ENCODE measurements around the gene HDHD5. TPM values are rescaled to one million over a fixed set of nuclear protein-coding genes. Genes with fewer than 3 reads are reported as not detected.

HDHD5 gene
- polyA plus RNA-seq (2013, experiment 1 of 2; ENCODE audit: insufficient read length): 34.9 TPM
- polyA plus RNA-seq (2013, experiment 2 of 2; ENCODE audit: insufficient read length): 36.7 TPM

- DNase-seq: peak; percentile 88
Measured at GRCh38 chr22:17158568-17159503, at the start of gene HDHD5. Gene HDHD5, minus strand, starts transcription at chr22:17159277. Its CDS starts 26 bp downstream, at chr22:17159251.

GRCh38 chr22:17205432-17205831 lies 46.4 kb upstream of the HDHD5 start:
- DNase-seq: no peak

GRCh38 chr22:17201285-17201945 lies 42.3 kb upstream of the HDHD5 start:
- DNase-seq: peak; percentile 4

- DNase-seq: peak; percentile 85
Measured at GRCh38 chr22:17199003-17199731, 40.1 kb upstream of the HDHD5 start.

DNA sequence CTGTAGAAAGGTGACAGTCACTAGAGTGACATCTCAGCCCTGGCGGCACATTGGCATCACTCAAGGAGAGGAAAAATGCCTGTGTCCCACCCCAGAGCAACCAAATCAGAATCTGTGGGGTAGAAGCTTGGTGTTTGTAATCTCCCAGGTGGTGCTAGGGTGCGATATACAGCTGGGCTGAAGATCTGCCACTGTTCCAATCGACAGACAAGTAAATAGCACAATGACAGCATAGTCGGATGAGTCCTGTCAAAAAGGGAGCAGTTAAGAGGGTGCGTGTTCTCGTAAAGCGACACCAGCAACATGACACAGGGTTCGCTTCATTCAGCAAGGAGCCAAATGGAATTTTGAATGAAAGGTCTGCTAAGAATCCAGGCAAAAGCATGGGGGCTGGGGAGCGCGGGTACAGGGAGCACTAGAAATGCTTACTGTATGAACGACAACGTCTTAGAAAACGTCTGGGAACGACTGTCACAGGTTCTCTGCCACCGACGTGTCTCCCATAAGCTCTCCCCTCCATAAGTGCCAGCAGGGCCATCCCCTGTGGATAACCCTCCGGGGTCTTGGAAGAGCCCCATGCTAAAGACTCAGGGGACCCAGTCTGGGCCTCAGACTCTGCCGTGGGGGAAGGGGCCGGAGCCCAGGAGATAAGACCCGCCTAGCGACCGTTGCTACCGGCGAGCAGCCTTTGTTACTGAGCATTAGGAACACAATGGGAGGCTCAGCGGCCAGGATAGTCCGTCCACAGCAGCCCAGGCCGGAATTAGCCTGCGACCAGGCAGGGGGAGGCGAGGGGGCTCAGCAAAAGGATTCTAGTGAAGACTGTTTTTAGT lies 39.3 kb upstream of the HDHD5 start:
- DNase-seq: no peak

DNA sequence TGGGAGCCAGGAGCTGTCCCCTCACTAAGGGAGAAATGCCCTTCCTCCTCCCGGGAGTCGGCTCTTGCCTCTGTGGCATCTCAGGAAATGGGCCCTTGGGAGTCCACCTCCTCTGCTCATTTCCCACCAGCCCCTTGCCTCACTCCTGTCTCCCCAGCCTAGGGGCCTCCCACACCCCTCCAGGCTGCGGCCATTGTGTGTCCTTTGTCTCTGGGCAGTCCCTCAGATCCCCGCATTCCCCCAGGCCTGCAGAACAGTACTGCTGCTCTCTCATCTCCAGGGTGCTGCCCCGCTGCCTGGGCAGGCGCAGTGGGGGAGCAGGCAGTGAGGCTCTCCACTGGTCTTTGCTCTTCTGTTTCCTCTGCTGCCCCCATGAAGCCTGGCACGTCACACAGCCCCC lies 35.1 kb upstream of the HDHD5 start:
- no peak for DNase-seq

GRCh38 chr22:17192186-17192585 lies 33.1 kb upstream of the HDHD5 start:
- DNase-seq: no peak

DNA sequence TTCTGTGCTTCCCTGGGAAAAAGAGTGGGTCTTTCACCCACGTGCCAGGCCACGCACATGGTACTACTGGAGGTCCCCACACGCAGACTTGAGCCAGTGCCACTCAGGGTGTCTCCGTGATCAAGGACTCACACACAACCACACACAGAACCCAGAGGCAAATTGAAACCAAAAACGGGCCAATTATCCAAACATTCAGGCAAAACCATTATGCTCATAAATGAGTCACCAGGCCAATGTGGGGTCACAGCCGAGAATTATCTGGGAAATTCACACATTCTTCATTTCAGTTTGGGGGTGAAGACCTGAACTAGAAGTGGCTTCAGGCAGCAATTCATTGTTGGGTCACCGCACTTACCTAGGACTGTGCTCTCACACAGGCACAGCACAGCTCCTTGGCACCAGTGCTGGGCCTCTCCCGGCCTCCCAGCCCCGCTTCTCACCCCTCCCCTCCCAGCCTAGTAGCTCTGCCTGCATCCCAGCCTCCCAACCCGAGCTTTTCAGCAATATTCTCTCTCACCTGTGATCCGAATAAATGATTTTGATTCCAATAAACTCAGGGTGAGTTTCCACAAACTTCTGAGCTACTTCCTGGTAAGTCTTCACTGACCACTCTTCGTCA lies 32.2 kb upstream of the HDHD5 start:
- peak; percentile 35 for DNase-seq

DNA sequence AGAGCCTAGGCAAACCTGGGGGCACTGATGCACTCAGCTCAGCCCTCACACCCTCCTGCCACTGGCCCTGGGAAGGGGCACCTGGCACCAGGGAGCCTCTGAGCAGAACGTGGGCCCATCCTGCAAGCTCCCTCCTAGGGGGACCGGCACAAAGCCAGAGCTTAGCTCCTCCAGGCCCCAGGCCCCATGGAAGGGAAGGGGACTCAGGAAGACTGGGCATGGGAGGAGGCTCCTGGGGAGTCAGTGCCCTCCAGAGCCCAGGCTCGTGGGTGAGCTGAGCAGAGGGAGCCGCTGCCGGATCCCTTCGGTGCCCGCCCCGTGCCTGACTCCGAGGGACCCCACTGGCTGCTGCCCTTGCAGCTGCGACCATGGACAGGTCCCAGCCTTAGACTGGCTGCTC lies 31.6 kb upstream of the HDHD5 start:
- DNase-seq: no peak

DNA sequence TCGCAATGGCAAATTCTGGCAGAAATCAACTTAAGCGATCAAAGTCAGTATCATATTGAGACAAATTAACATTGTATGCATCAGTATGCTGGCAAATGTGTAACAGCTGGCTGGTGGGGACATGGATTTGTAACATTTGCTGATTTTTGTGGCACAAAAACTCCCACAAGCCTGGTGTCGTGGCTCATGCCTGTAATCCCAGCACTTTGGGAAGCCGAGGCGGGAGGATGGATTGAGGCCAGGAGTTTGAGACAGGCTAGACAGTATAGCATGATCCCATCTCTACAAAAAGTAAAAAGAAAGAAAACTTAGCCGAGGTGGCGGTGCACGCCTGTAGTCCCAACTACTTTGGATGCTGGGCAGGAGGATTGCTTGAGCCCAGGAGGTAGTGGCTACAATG lies 17.6 kb upstream of the HDHD5 start:
- DNase-seq: no peak

DNA sequence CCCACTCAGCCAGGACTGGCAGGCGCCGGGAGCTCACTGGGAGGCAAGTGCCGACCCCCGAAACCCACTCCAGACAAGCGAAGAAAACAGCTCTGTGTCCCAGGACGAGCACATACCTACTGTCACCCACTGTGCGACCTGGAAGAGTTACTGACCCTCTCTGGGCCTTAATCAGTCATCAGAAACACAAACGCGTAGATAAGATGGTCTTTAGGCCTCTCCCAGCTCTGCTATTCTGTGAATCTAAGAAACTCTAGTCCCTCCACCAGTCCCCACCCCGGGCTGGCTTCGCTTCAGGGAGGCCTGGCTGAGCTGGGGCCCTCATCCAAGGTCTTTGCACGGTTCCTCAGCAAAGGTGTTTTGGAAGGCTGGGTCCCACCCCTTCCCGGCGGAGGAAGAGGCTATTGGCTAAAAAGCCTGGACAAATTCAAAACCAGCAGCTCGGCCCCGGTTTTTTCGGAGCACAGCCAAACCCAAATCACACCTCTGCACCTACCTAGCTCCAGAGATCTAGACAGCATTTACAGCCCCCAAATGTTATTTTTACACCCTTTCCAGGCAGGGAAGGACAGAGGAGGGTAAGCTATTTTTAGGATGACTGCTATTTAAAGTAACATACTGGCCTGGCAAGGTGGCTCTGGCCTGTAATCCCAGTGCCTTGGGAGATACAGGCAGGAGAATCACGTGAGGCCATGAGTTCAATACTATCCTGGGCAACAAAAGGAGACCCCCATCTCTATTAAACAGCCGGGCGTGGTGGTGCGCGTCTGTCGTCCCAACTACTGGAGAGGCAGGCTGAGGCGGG lies 13.2 kb upstream of the HDHD5 start:
- DNase-seq: no peak

DNA sequence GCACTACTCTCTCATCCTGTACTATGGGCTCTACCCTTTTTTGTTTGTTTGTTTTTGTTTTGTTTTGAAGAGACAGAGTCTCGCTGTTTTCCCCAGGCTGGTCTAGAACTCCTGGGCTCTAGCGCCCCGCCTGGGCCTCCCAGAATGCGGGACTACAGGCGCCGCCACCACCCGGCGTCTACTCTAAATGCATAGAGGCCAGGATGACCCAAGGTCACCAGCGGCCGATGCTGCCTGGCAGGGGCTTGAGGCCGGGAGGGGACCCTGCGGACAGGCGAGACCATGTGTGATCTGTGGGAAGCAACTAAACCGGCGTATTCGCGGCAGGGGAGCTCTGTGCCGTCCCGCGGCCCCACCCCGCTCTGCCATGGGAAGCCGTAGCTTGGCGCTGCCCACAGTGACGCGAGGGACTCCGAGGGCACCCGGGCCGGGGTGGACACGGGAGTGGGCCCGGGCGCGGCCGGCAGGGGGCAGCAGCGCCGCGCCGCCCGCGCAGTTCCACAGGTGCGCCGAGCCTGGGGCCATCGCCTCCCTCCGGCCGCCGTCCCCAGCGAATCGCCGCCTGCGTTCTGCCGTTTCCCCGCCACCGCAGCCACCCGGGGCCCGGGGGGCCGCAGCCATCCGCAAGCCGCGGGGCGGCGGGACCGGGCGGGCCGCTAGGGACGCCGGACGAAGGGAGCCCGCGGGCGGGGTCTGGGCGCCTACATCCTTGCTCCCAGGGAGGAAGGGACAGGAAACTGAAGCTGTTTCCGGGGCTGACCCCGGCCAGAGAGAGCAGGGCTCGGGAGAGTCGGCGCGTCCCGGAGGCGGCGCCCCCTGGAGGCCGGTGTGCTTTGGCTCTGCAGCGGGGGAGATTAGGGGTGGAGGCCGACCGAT lies 12.3 kb upstream of the HDHD5 start:
- DNase-seq: peak; percentile 89

GRCh38 chr22:17167486-17167885 lies 8.4 kb upstream of the HDHD5 start:
- no peak for DNase-seq

GRCh38 chr22:17164392-17165024 lies 5.4 kb upstream of the HDHD5 start:
- DNase-seq: no peak

DNA sequence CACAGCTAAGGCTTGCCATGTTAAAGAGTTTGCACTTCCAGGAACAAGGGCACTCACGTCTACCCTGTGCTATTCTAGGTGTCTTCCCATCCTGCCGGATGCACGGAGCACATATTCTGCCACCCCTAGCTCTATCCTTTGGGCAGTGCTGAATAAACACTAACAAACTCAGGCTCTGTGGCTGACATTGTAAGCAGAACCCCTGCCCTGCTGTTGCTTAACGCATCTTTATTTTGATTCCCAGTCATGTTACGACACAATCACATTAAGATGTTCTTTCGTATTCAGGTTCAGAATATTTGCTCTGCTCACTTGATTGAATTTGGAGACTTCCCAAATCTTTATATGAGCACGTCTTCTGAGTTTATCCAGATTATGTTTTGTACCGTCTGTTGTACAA lies 3.7 kb upstream of the HDHD5 start:
- no peak for DNase-seq

DNA sequence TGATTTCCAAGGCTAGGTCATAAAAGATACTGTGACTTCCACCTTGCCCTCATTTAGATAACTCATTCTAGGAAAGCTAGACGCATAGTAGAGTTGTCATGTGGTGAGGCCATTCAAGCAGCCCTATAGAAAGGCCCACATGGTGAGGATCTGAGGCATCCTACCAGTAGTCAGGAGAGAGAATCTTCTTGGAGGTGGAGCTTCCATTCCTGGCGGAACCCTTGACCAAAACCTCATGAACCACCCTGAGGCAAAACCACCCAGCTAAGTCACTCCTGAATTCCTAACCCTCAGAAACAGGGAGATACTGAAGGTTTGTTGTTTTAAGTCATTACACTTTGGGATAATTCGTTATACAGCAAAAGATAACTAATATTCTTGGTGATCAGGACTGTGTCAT lies 2.9 kb upstream of the HDHD5 start:
- no peak for DNase-seq

DNA sequence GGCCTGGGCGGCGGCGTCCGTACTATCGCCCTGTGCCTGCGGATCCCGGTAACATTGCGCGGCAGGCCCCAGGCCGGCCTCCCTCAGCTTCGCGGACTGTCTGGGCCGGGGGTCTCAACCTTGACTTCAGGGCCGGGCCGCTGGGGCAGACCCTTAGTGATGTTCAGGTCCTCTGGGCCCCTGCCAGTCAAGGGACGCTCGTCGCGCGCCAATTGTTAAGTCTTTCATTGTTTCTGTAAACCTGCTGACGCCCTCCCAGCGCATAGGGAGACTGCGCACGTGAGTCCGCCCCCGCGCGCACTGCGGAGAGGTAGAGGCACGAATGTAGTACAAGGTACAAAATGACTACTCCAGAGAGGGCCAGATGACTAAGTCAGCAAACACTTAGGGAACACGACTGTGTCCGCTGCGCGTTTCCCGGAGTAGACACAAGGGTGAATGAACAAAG lies 451 bp upstream of the HDHD5 start:
- peak; percentile 41 for DNase-seq

- no peak for DNase-seq
Measured at GRCh38 chr22:17158176-17158567, 905 bp downstream of the HDHD5 start.

DNA sequence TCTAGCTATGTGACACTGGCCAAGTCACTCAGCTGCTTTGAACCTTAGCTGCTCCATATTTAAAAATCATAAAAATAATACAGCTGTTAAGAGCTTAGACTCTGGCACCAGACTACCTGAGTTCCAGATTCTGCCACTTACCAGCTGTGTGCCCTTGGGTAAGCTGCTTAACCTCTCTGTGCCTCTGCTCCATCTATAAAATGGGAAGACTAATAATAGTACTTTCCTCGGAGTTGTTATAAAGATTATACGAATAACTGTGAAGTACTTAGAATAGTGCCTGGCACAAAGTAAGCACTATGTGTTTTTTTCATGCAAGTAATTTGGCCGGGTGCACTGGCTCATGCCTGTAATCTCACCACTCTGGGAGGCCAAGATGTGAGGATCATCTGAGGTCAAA lies 1.4 kb downstream of the HDHD5 start:
- DNase-seq: no peak
